K562 (cell line): ENCODE results near the gene PRSS22. TPM values are rescaled to one million over a fixed set of nuclear protein-coding genes. Genes with fewer than 3 reads are reported as not detected.

Experiments
- CAMTA2 ChIP-seq: fragments of 250-450 bp; sonication (Bioruptor Pico); conservative IDR thresholded peaks from 2 replicates; pipeline ENCODE4 v1.5.1; 2022
- CHCHD3 ChIP-seq: fragments of 250-450 bp; sonication (Bioruptor Pico); IDR thresholded peaks from 2 replicates; pipeline ENCODE4 v2.1.2; 2022; ENCODE audit warnings: mild to moderate bottlenecking
- DNMT1 ChIP-seq: fragments of 450-650 bp; IDR thresholded peaks from 2 replicates; pipeline ENCODE4 v1.6.1; 2016; ENCODE audit warnings: antibody characterized with exemption, mild to moderate bottlenecking
- FOXP1 ChIP-seq: sonication (generic); formaldehyde crosslinking; IDR thresholded peaks from 2 replicates; pipeline ENCODE4 v1.8.0; 2022; ENCODE audit warnings: mild to moderate bottlenecking, missing genetic modification reagents
- GTF2A2 ChIP-seq: IDR thresholded peaks from 2 replicates; pipeline ENCODE4 v1.6.1; 2016; ENCODE audit warnings: mild to moderate bottlenecking, missing genetic modification characterization, missing compliant biosample characterization
- IRF2 ChIP-seq: sonication (generic); formaldehyde crosslinking; IDR thresholded peaks from 2 replicates; pipeline ENCODE4 v1.8.1; 2022; ENCODE audit warnings: mild to moderate bottlenecking, missing genetic modification reagents
- JUND ChIP-seq, 2 experiments: IDR thresholded peaks; 2 replicates in 1 of 2; 3 replicates in 1 of 2; pipeline ENCODE4 v1.6.1; 2011; ENCODE audit warnings: borderline replicate concordance in 2 of 2, low read depth in 2 of 2, low read length in 2 of 2, improper control_type of control experiment in 1 of 2, missing biosample characterization in 1 of 2, missing genetic modification characterization in 1 of 2, missing genetic modification reagents in 1 of 2
- LEF1 ChIP-seq: fragments of 450-650 bp; IDR thresholded peaks from 2 replicates; pipeline ENCODE4 v1.6.1; 2016; ENCODE audit warnings: mild to moderate bottlenecking
- MTA2 ChIP-seq: fragments of 450-650 bp; IDR thresholded peaks from 2 replicates; pipeline ENCODE4 v1.6.1; 2016; ENCODE audit warnings: low read depth
- NFATC3 ChIP-seq: fragments of 450-650 bp; IDR thresholded peaks from 2 replicates; pipeline ENCODE4 v1.6.1; 2017; ENCODE audit warnings: mild to moderate bottlenecking
- NFE2 ChIP-seq: IDR thresholded peaks from 2 replicates; pipeline ENCODE4 v1.6.1; 2014; ENCODE audit warnings: antibody characterized with exemption, low read depth
- NFE2L1 ChIP-seq: fragments of 450-650 bp; IDR thresholded peaks from 2 replicates; pipeline ENCODE4 v1.6.1; 2016; ENCODE audit warnings: missing genetic modification characterization, low read depth, mild to moderate bottlenecking, missing compliant biosample characterization, moderate library complexity, borderline replicate concordance
- RAD51 ChIP-seq: fragments of 450-650 bp; IDR thresholded peaks from 2 replicates; pipeline ENCODE4 v1.7.1; 2016; ENCODE audit warnings: low read depth, mild to moderate bottlenecking, borderline replicate concordance
- RNF219 ChIP-seq: fragments of 250-450 bp; sonication (Bioruptor Pico); IDR thresholded peaks from 2 replicates; pipeline ENCODE4 v1.5.0; 2022; ENCODE audit warnings: mild to moderate bottlenecking
- SRSF3 ChIP-seq: fragments of 200-400 bp; formaldehyde crosslinking; IDR thresholded peaks from 2 replicates; pipeline ENCODE4 v1.6.1; 2016; ENCODE audit warnings: mild to moderate bottlenecking, low read length, moderate library complexity; ENCODE audit not compliant: insufficient read depth
- ZC3H8 ChIP-seq: fragments of 450-650 bp; IDR thresholded peaks from 2 replicates; pipeline ENCODE4 v1.6.1; 2017
- ZNF212 ChIP-seq: fragments of 450-650 bp; formaldehyde crosslinking; IDR thresholded peaks from 2 replicates; pipeline ENCODE4 v1.4.0; 2020; ENCODE audit warnings: mild to moderate bottlenecking
- ZNF24 ChIP-seq: fragments of 450-650 bp; IDR thresholded peaks from 2 replicates; pipeline ENCODE4 v1.6.1; 2016
- ZNF445 ChIP-seq: fragments of 250-450 bp; sonication (Bioruptor Pico); IDR thresholded peaks from 2 replicates; pipeline ENCODE4 v1.4.0; 2020; ENCODE audit warnings: low read depth, mild to moderate bottlenecking, moderate library complexity
- ZNF76 ChIP-seq: fragments of 250-450 bp; sonication (Bioruptor Pico); IDR thresholded peaks from 2 replicates; pipeline ENCODE4 v1.4.0; 2020; ENCODE audit warnings: mild to moderate bottlenecking, moderate library complexity, borderline replicate concordance
- ZSCAN29 ChIP-seq: fragments of 450-650 bp; IDR thresholded peaks from 2 replicates; pipeline ENCODE4 v1.6.1; 2017
- ZZZ3 ChIP-seq: fragments of 450-650 bp; IDR thresholded peaks from 2 replicates; pipeline ENCODE4 v1.6.1; 2016; ENCODE audit warnings: antibody characterized with exemption, mild to moderate bottlenecking, moderate library complexity
- polyA plus RNA-seq, 8 experiments: library from polyadenylated mRNA; depleted of rRNA in 4 of 8; stranded (reverse) in 5 of 8; unstranded in 3 of 8; fragments of >200 nt; fragmentation: Nextera tagmentation in 2 of 8; fragmentation: Illumina TruSeq in 1 of 8; extraction: Ambion mirVana in 2 of 8; extraction: Trizol in 1 of 8; gene quantifications; 2 replicates each; pipeline versions ENCODE4 v1.2.1 to v1.2.3, GENCODE V29; 2011 to 2014; ENCODE audit warnings: inconsistent platforms in 1 of 8, missing spikeins in 1 of 8
- total RNA-seq, 7 experiments: library from RNA; depleted of rRNA in 6 of 7; stranded (reverse); fragments of >200 nt in 6 of 7; fragmentation: Illumina TruSeq in 2 of 7; extraction: Trizol in 2 of 7; gene quantifications; 2 replicates each; pipeline versions ENCODE4 v1.2.1 to v1.2.3, GENCODE V29; 2011 to 2021; ENCODE audit warnings: low replicate concordance in 1 of 7
- TF ChIP-seq, protein P1 (sequence below): fragments of 250-450 bp; sonication (Bioruptor Pico); IDR thresholded peaks from 2 replicates; pipeline ENCODE4 v1.9.0; 2021; ENCODE audit warnings: mild to moderate bottlenecking
- TF ChIP-seq, protein P2 (sequence below): fragments of 450-650 bp; IDR thresholded peaks from 2 replicates; pipeline ENCODE4 v1.6.1; 2018; ENCODE audit warnings: mild to moderate bottlenecking, low read depth; ENCODE audit not compliant: partially characterized antibody
- TF ChIP-seq, protein P3 (sequence below): fragments of 250-450 bp; sonication (Bioruptor Pico); IDR thresholded peaks from 2 replicates; pipeline ENCODE4 v1.5.0; 2021

Gene PRSS22
- total and polyA plus RNA-seq, 9 of the 15 experiments (the other 6 are each of a cell fraction or from before 2014, with no cell fraction given) = 0.13 to 0.42 TPM; not detected in 7

GRCh38 chr16:2905241-2905987, 47.4 kb upstream of the PRSS22 start (continued):
- TF ChIP-seq, protein P1, sequence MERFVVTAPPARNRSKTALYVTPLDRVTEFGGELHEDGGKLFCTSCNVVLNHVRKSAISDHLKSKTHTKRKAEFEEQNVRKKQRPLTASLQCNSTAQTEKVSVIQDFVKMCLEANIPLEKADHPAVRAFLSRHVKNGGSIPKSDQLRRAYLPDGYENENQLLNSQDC = 0 out of 2 replicates have a peak, but pooled peaks have one; percentile 35
- no peak for TF ChIP-seq CHCHD3 (CRISPR knock-in tag)
- TF ChIP-seq MTA2 = no peak
- TF ChIP-seq ZNF76 (CRISPR knock-in tag) = no peak
- no peak for TF ChIP-seq NFE2
- TF ChIP-seq ZNF24 = no peak
- no peak for TF ChIP-seq ZNF445
- no peak for TF ChIP-seq ZSCAN29
- TF ChIP-seq DNMT1 = no peak
- TF ChIP-seq FOXP1 = peak; percentile 74; the same call in 1 of the 2 replicates
- peak; percentile 48; the same call in 1 of the 2 replicates for TF ChIP-seq JUND (IDR thresholded peaks at IDR 0.05; ENCODE audit: borderline replicate concordance, low read depth, low read length)
- no peak; the same call in 2 of the 3 replicates for TF ChIP-seq JUND (tag; IDR thresholded peaks at IDR 0.05; ENCODE audit: borderline replicate concordance, low read depth, low read length)
- no peak for TF ChIP-seq NFATC3
- no peak for TF ChIP-seq IRF2 (CRISPR knock-in tag)
- TF ChIP-seq LEF1 = no peak
- TF ChIP-seq CAMTA2 = no peak
- TF ChIP-seq, protein P2, sequence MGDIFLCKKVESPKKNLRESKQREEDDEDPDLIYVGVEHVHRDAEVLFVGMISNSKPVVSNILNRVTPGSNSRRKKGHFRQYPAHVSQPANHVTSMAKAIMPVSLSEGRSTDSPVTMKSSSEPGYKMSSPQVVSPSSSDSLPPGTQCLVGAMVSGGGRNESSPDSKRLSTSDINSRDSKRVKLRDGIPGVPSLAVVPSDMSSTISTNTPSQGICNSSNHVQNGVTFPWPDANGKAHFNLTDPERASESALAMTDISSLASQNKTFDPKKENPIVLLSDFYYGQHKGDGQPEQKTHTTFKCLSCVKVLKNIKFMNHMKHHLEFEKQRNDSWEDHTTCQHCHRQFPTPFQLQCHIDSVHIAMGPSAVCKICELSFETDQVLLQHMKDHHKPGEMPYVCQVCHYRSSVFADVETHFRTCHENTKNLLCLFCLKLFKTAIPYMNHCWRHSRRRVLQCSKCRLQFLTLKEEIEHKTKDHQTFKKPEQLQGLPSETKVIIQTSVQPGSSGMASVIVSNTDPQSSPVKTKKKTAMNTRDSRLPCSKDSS = no peak
- no peak for TF ChIP-seq ZNF212 (CRISPR knock-in tag)
- no peak for TF ChIP-seq RNF219
- TF ChIP-seq ZC3H8 = no peak
- TF ChIP-seq NFE2L1 (tag) = no peak
- no peak for TF ChIP-seq ZZZ3
- no peak for TF ChIP-seq SRSF3
- TF ChIP-seq, protein P3, sequence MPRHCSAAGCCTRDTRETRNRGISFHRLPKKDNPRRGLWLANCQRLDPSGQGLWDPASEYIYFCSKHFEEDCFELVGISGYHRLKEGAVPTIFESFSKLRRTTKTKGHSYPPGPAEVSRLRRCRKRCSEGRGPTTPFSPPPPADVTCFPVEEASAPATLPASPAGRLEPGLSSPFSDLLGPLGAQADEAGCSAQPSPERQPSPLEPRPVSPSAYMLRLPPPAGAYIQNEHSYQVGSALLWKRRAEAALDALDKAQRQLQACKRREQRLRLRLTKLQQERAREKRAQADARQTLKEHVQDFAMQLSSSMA (CRISPR knock-in tag) = peak; percentile 74; the same call in 1 of the 2 replicates
- TF ChIP-seq RAD51 = no peak
- no peak for TF ChIP-seq GTF2A2 (tag)
